HepG2 (cell line): ENCODE results near the gene MYO10. TPM values are rescaled to one million over a fixed set of nuclear protein-coding genes. Genes with fewer than 3 reads are reported as not detected.

Experiments
- ATAC-seq: fragments of 200-7000 bp; cut with Tn5 transposase; 3 replicates; pipeline ENCODE4 v1.9.1; 2020; ENCODE audit warnings: mild to moderate bottlenecking, moderate library complexity
- BruUV-seq: library from RNA; stranded (reverse); fragments of 400-500 nt; replicated peaks from 2 replicates; lab custom pipeline; 2021; lab: Mats Ljungman, UMichigan
- CTCF ChIA-PET: fragments of 300-600 bp; formaldehyde crosslinking; extraction: SDS; loops from one replicate; lab custom pipeline; 2021; ENCODE audit warnings: low total read pairs, inconsistent platforms, low intra/inter-chr PET ratio; lab: Yijun Ruan, JAX
- POLR2A ChIA-PET: fragments of 350-600 bp; sonication (Branson Sonifier 250); formaldehyde crosslinking; loops from one replicate; lab custom pipeline; 2020; ENCODE audit warnings: antibody characterized with exemption, inconsistent platforms; lab: Yijun Ruan, JAX
- DNase-seq: peaks from one replicate; pipeline ENCODE4 v3.0.0-alpha.2; 2015; ENCODE audit warnings: low spot score
- FAIRE-seq: peaks from 3 replicates; lab custom pipeline; 2011; peaks lifted over from hg19 to GRCh38; lab: Jason Lieb, UNC
- H2AFZ ChIP-seq: one replicate; pipeline ENCODE4 v1.6.1; 2011; ENCODE audit warnings: low read length, inconsistent platforms
- H3K27ac ChIP-seq: fragments of 300-600 bp; 3 replicates; pipeline ENCODE4 v1.8.0; 2011; ENCODE audit warnings: mixed run types, mild to moderate bottlenecking, mixed read lengths, low read length, inconsistent platforms; ENCODE audit not compliant: insufficient read depth; ENCODE audit errors: extremely low read length
- H3K27me3 ChIP-seq, 2 experiments: fragments of 200-600 bp in 1 of 2; 2 replicates in 1 of 2; 3 replicates in 1 of 2; pipeline versions ENCODE4 v1.6.0 to v1.8.0; 2011; ENCODE audit warnings: low read length in 2 of 2, mild to moderate bottlenecking in 2 of 2, moderate library complexity in 2 of 2, inconsistent platforms in 1 of 2; ENCODE audit not compliant: insufficient read depth in 2 of 2, control insufficient read depth in 1 of 2
- H3K36me3 ChIP-seq, 2 experiments: fragments of 200-600 bp in 1 of 2; replicated peaks in 1 of 2; 2 replicates in 1 of 2; 3 replicates in 1 of 2; pipeline versions ENCODE4 v1.5.1 to v1.8.0; 2011; ENCODE audit warnings: low read length in 2 of 2, inconsistent platforms in 1 of 2; ENCODE audit not compliant: insufficient read depth in 2 of 2, control insufficient read depth in 1 of 2
- H3K4me1 ChIP-seq: 2 replicates; pipeline ENCODE4 v1.5.1; 2012; ENCODE audit warnings: low read length, inconsistent platforms; ENCODE audit not compliant: insufficient read depth
- H3K4me2 ChIP-seq: 2 replicates; pipeline ENCODE4 v1.6.0; 2011; ENCODE audit warnings: low read depth, low read length, inconsistent platforms
- H3K4me3 ChIP-seq, 3 experiments: fragments of 200-600 bp in 1 of 3; sonication (generic), shearing (Covaris generic) in 1 of 3; replicated peaks in 1 of 3; 2 replicates each; pipeline ENCODE4 v1.5.1; 2011 to 2016; ENCODE audit warnings: low read length in 3 of 3, inconsistent platforms in 2 of 3, low read depth in 2 of 3, mild to moderate bottlenecking in 2 of 3, control low read depth in 1 of 3, mixed read lengths in 1 of 3; ENCODE audit not compliant: insufficient read depth in 1 of 3
- H3K79me2 ChIP-seq: one replicate; pipeline ENCODE4 v1.6.1; 2011; ENCODE audit warnings: low read length, inconsistent platforms; ENCODE audit not compliant: insufficient read depth
- H3K9ac ChIP-seq: 2 replicates; pipeline ENCODE4 v1.6.0; 2011; ENCODE audit warnings: mild to moderate bottlenecking, low read depth, low read length, inconsistent platforms; ENCODE audit not compliant: insufficient read depth
- H3K9me3 ChIP-seq: 2 replicates; pipeline ENCODE4 v1.5.1; 2012; ENCODE audit warnings: mild to moderate bottlenecking, low read length
- H4K20me1 ChIP-seq: 2 replicates; pipeline ENCODE4 v1.6.0; 2011; ENCODE audit warnings: inconsistent platforms, mild to moderate bottlenecking, low read length, moderate library complexity; ENCODE audit not compliant: insufficient read depth
- ATM ChIP-seq: fragments of 450-650 bp; IDR thresholded peaks from 2 replicates; pipeline ENCODE4 v1.7.1; 2017; ENCODE audit warnings: mild to moderate bottlenecking, borderline replicate concordance
- CSRNP2 ChIP-seq: sonication (generic); formaldehyde crosslinking; conservative IDR thresholded peaks from 2 replicates; pipeline ENCODE4 v1.8.0; 2022; ENCODE audit warnings: low read depth, missing genetic modification reagents
- HOXA5 ChIP-seq: sonication (generic); formaldehyde crosslinking; IDR thresholded peaks from 2 replicates; pipeline ENCODE4 v1.4.0; 2020; ENCODE audit warnings: missing genetic modification reagents
- NBN ChIP-seq: fragments of 450-650 bp; conservative IDR thresholded peaks from 2 replicates; pipeline ENCODE4 v1.6.1; 2017
- NCOA1 ChIP-seq: sonication (generic); formaldehyde crosslinking; IDR thresholded peaks from 2 replicates; pipeline ENCODE4 v1.9.0; 2021; ENCODE audit warnings: missing genetic modification reagents
- NFKB2 ChIP-seq: sonication (generic); formaldehyde crosslinking; IDR thresholded peaks from 2 replicates; pipeline ENCODE4 v1.4.0; 2020; ENCODE audit warnings: missing genetic modification reagents, borderline replicate concordance
- NR2F1 ChIP-seq, 2 experiments: fragments of 450-650 bp in 1 of 2; formaldehyde crosslinking in 1 of 2; IDR thresholded peaks; 2 replicates each; pipeline versions ENCODE4 v1.5.0 to v1.6.1; 2016 to 2020; ENCODE audit warnings: mild to moderate bottlenecking in 1 of 2, missing compliant biosample characterization in 1 of 2, missing genetic modification reagents in 1 of 2, moderate library complexity in 1 of 2
- RORA ChIP-seq: sonication (generic); formaldehyde crosslinking; IDR thresholded peaks from 2 replicates; pipeline ENCODE4 v1.5.0; 2020; ENCODE audit warnings: mild to moderate bottlenecking, missing genetic modification reagents, moderate library complexity
- TFAP4 ChIP-seq: sonication (generic); IDR thresholded peaks from 2 replicates; pipeline ENCODE4 v1.6.1; 2016; ENCODE audit warnings: low read depth, borderline replicate concordance
- ZBTB39 ChIP-seq: sonication (generic); formaldehyde crosslinking; IDR thresholded peaks from 2 replicates; pipeline ENCODE4 v1.5.0; 2020; ENCODE audit warnings: missing genetic modification reagents
- ZNF225 ChIP-seq: sonication (generic); formaldehyde crosslinking; IDR thresholded peaks from 2 replicates; pipeline ENCODE4 v1.4.0; 2020; ENCODE audit warnings: mild to moderate bottlenecking, missing genetic modification reagents
- ZNF232 ChIP-seq: sonication (generic); formaldehyde crosslinking; IDR thresholded peaks from 2 replicates; pipeline ENCODE4 v1.4.0; 2020; ENCODE audit warnings: missing genetic modification reagents, borderline replicate concordance
- ZNF326 ChIP-seq: sonication (generic); formaldehyde crosslinking; IDR thresholded peaks from 2 replicates; pipeline ENCODE4 v1.4.0; 2020; ENCODE audit warnings: missing genetic modification reagents, borderline replicate concordance
- ZNF564 ChIP-seq: sonication (generic); formaldehyde crosslinking; IDR thresholded peaks from 2 replicates; pipeline ENCODE4 v1.8.1; 2023; ENCODE audit warnings: mild to moderate bottlenecking, missing genetic modification reagents
- ZNF605 ChIP-seq: sonication (generic); formaldehyde crosslinking; IDR thresholded peaks from 2 replicates; pipeline ENCODE4 v1.8.0; 2022; ENCODE audit warnings: mild to moderate bottlenecking, missing genetic modification reagents
- ZNF652 ChIP-seq: IDR thresholded peaks from 2 replicates; pipeline ENCODE4 v1.6.1; 2016; ENCODE audit warnings: low read depth, borderline replicate concordance
- ZNF83 ChIP-seq: sonication (generic); formaldehyde crosslinking; IDR thresholded peaks from 2 replicates; pipeline ENCODE4 v1.4.0; 2020; ENCODE audit warnings: missing genetic modification reagents, mild to moderate bottlenecking, borderline replicate concordance
- WGBS: methylation state at CpG from one replicate; pipeline ENCODE4 v1.1.6; 2017; ENCODE audit warnings: low lambda C conversion rate; 5-methylcytosine and 5-hydroxymethylcytosine counted together
- in situ Hi-C: cut with HindIII; loops from 2 replicates; pipeline ENCODE4 v1.10.0; 2017; ENCODE audit warnings: low pct_unique_long_range_greater_than_20kb; ENCODE audit not compliant: extremely low pct_ligation_motif_present
- intact Hi-C: fragments of 100-400 bp; cut with micrococcal nuclease; formaldehyde crosslinking; loops from one replicate; pipeline ENCODE4 v1.10.0; 2022; ENCODE audit not compliant: unreplicated experiment
- polyA plus RNA-seq, 8 experiments: library from polyadenylated mRNA; depleted of rRNA in 3 of 8; stranded (reverse) in 7 of 8; unstranded in 1 of 8; fragments of >200 nt; fragmentation: Illumina TruSeq in 4 of 8; extraction: Trizol in 4 of 8; gene quantifications; 2 replicates each; pipeline versions ENCODE4 v1.2.1 to v1.2.3, GENCODE V29; 2011 to 2016; ENCODE audit warnings: low read depth in 4 of 8, missing spikeins in 1 of 8, mixed read lengths in 1 of 8; ENCODE audit not compliant: insufficient read depth in 1 of 8
- total RNA-seq, 5 experiments: library from RNA; depleted of rRNA; stranded (reverse); fragments of >200 nt; fragmentation: Illumina TruSeq; extraction: Trizol; gene quantifications; 2 replicates each; pipeline ENCODE4 v1.2.3, GENCODE V29; 2016; ENCODE audit warnings: low read depth in 1 of 5

MYO10 gene
- total and polyA plus RNA-seq, 2 of the 13 experiments (the other 11 are each of a cell fraction or from before 2014, with no cell fraction given) = 4.5 to 14.0 TPM

- no peaks in the 10 kb centered on the region for H3K27me3 ChIP-seq
- H3K27ac ChIP-seq = no peak overlapping the region
- no peak overlapping the region for H3K4me2 ChIP-seq
- 96% methylated on average over 2 of the region's 2 CpGs for WGBS
- H3K9ac ChIP-seq = no peak overlapping the region
- no peak overlapping the region for H3K4me3 ChIP-seq
- ATAC-seq (no peak), FAIRE-seq (no peak), DNase-seq (no peak)
- BruUV-seq = no TSS peak
- ChIA-PET POLR2A (no interaction called here), CTCF (no interaction called here)
- intact Hi-C loops (no loop called here), in situ Hi-C loops (no loop called here)
- peaks cover 28 to 70% of the 10 kb centered on the region in 2 experiments; a peak in 4 of 5 replicates for H3K36me3 ChIP-seq
- H3K9me3 ChIP-seq = no peaks in the 10 kb centered on the region
- no peak for TF ChIP-seq ZNF232
- no peak for TF ChIP-seq NFKB2
- TF ChIP-seq NBN = no peak
- no peak for TF ChIP-seq TFAP4
- no peak for TF ChIP-seq NR2F1 (CRISPR knock-in tag; IDR thresholded peaks at IDR 0.05)
- no peak for TF ChIP-seq CSRNP2 (CRISPR knock-in tag)
- TF ChIP-seq ATM = no peak
- no peak for TF ChIP-seq ZNF605 (CRISPR knock-in tag)
- TF ChIP-seq ZNF564 (CRISPR knock-in tag) = no peak
- TF ChIP-seq NCOA1 (CRISPR knock-in tag) = no peak
- TF ChIP-seq HOXA5 (CRISPR knock-in tag) = no peak
- TF ChIP-seq ZNF83 (CRISPR knock-in tag) = no peak
- TF ChIP-seq RORA (CRISPR knock-in tag) = no peak
- TF ChIP-seq ZNF225 (CRISPR knock-in tag) = no peak
- no peak for TF ChIP-seq ZNF652 (CRISPR knock-in tag)
- no peak for TF ChIP-seq ZNF326
- TF ChIP-seq ZBTB39 = no peak
- no peaks in the 10 kb centered on the region for H4K20me1 ChIP-seq
- no peak overlapping the region for H2AFZ ChIP-seq
- H3K4me1 ChIP-seq = no peaks in the 10 kb centered on the region
- H3K79me2 ChIP-seq = no peaks in the 10 kb centered on the region
These were observed 233.1 kb downstream of the MYO10 start for GRCh38 chr5:16702964-16703363.
